CD4-positive, alpha-beta T cell treated with Interleukin-4 for 4 hours (primary cell): ENCODE results near the gene IRAK2.
A peak's percentile ranks its signal among the peaks of the same experiment; 100 is the strongest.
"Not testable (repeated sequence)": the region's sequence is repeated elsewhere in the genome, so short reads cannot be mapped to it uniquely, and the experiment has no call there.

Experiments used
- DNase-seq: peaks from one replicate; pipeline ENCODE4 v3.0.0-alpha.2; 2020

The IRAK2 gene

DNA sequence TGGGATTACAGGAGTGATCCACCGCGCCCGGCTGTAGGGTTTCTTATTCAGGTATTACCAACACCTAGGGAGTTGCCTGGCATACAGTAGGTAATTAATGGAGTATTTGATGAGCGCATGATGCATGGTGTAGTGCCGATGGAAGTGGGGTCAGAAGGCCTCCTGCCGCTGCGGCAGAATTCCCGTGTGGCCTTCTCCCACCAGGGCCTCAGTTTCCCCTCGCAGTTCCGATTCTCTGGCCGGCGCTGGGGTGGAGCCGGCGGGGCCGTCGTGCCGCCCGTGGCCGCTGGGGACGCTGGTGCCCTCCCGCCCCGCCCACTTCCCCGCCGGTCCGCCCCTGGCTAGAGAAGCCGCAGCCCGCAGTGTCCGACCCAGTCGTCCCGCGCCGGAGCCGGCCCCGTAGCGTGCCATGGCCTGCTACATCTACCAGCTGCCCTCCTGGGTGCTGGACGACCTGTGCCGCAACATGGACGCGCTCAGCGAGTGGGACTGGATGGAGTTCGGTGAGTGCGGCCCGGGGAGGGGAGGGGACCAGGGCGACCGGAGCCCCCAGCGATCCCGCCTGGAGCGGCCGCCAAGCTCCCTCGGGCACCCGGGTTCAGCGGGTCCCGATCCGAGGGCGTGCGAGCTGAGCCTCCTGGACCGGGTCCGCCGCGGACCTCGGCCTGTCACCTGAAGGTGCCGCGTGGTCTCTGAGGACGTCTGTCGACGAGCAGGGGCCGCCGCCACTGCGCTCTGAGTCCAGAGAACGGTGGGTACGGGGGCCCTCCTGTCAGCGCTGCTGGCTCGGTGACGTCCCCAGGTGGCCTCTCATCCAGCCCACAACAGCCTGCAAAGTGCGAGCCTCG lies at the start of gene IRAK2:
Gene IRAK2 (plus strand): TSS at position 374 of the 848 bp plus-strand sequence. CDS start 36 bp downstream, at position 410.
- DNase-seq: peak; percentile 27

DNA sequence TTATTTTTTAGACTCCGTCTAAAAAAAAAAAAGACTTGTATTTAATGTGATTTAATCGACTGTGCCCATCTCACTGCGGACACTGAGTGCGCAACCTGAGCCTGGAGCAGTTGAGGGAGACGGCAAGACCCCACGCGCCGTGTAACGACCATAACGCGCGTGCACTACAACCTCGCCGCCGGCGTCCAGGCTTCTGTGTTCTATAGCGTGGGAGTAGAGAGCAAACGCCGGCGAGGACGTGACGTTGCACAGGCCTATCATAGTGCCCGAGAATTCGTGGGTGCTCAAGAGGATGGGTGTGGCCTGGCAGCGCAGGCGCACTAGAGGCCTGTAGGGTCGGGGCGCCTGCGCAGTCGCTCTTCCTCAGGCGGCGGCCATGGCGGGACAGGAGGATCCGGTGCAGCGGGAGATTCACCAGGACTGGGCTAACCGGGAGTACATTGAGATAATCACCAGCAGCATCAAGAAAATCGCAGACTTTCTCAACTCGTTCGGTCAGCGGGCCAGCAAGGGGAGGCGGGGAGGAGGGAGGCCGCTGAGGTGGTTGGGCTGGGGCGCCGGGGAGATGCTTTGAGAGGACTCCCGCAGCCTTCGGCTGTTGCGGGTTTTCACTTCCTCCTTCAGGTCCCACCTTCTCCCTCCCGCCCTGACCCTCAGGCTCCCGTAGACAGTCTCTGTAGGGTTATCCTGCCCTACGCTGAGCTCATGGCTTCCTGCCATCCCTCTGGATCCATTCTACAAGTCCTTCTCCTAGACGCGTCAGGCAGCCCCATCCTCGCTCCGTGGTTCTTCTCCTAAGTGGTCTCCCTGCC lies 49.2 kb upstream of the IRAK2 start, which contains the start of gene BRK1:
Gene BRK1 (plus strand): TSS at position 350 of the 812 bp plus-strand sequence. CDS start 27 bp downstream, at position 377.
- DNase-seq: peak; percentile 94

- DNase-seq: no peak
Measured at GRCh38 chr3:10116138-10116460, 48.6 kb upstream of the IRAK2 start.

DNA sequence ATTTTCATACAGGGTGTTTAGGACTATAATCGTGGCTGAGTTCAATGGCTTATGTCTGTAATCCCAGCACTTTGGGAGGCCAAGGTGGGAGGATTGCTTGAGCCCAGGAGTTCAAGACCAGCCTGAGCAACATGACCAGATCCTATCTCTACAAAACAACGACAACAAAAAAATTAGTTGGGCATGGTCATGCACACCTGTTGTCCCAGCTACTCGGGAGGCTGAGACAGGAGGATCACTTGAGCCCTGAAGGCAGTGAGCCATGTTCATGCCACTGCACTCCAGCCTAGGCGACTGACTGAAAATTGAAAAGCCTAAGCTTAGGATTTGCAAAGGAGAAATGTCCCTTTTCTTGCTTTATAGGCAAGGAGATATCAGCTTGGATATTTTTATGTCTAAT lies 47.8 kb upstream of the IRAK2 start:
- DNase-seq: no peak

- DNase-seq: no peak
Measured at GRCh38 chr3:10119376-10119775, 45.3 kb upstream of the IRAK2 start.

- no peak for DNase-seq
Measured at GRCh38 chr3:10121064-10121463, 43.7 kb upstream of the IRAK2 start.

DNA sequence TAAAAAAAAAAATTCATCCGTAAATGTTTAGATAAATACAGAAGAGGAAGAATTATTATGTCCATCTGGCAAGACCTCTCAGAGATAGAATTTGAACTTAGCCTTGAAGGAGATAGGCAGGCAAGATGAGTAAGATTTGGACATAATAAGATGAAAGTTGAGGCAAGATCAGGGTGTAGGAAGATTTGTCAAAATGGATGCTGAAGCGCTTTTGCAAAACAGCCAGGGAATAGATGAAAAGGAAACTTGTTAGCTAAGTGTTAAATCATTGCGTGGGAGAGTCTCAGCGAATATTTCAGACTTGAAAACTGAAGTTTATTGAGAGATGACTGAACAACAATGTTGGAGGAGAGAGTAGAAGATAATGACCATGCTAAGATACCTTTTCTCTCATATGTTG lies 42.0 kb upstream of the IRAK2 start:
- no peak for DNase-seq

GRCh38 chr3:10135872-10136271 lies 28.8 kb upstream of the IRAK2 start:
- not testable (repeated sequence) for DNase-seq

DNA sequence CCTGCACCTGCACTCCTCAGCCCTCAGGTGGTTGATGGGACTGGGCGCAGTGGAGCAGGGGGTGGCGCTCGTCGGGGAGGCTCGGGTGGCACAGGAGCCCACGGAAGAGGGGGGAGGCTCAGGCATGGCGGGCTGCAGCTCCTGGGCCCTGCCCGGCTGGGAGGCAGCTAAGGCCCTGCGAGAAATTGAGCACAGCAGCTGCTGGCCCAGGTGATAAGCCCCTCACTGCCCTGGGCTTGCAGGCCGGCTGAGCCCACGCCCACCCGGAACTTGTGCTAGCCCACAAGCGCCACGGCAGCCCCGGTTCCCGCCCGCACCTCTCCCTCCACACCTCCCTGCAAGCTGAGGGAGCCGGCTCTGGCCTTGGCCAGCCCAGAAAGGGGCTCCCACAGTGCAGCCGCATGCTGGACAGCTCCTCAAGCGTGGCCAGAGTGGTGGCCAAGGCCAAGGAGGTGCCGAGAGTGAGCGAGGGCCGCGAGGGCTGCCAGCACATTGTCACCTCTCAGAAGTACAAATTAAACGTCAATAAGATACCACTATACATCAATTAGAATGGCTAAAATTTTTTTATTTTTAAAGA lies 28.2 kb upstream of the IRAK2 start:
- no peak for DNase-seq

GRCh38 chr3:10137178-10137577 lies 27.5 kb upstream of the IRAK2 start:
- DNase-seq: no peak

GRCh38 chr3:10140996-10141546 lies 23.6 kb upstream of the IRAK2 start:
- DNase-seq: no peak

GRCh38 chr3:10142707-10143560 lies 21.8 kb upstream of the IRAK2 start:
- DNase-seq: no peak

DNA sequence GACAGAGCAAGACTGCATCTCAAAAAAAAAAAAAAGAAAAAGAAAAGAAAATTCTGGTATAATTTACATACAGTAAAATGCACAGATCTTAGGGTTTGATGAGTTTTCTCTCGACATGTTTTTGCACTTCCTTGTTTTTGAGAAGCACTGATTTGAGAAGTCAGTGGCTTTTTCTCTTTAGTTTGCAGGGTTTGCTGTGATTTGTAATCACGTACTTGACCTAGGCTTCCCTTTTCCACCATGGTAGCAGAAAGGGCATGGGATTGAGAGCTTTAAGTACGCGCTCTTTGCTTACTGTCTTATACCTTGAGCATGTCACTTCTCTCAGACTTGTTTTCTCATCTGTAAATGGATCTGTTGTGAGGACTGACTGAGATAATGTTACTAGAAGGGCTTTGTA lies 19.0 kb upstream of the IRAK2 start:
- DNase-seq: no peak

DNA sequence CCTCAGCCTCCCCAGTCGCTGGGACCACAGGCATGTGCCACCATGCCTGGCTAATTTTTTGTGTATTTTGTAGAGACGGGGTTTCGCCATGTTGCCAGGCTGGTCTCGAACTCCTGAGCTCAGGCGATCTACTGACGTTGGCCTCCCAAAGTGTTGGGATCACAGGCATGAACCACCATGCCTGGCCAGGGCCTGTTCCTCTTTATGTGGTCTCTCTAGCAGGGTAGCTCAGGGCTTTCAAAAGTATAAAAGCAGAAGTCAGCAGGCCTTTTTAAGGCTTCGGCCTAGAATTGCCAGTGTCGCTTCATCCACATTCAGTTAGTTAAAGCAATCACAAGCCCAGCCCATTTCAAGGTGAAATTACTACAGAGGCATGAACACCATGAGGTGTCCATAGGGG lies 15.5 kb upstream of the IRAK2 start:
- no peak for DNase-seq

- no peak for DNase-seq
Measured at GRCh38 chr3:10150987-10151386, 13.7 kb upstream of the IRAK2 start.

DNA sequence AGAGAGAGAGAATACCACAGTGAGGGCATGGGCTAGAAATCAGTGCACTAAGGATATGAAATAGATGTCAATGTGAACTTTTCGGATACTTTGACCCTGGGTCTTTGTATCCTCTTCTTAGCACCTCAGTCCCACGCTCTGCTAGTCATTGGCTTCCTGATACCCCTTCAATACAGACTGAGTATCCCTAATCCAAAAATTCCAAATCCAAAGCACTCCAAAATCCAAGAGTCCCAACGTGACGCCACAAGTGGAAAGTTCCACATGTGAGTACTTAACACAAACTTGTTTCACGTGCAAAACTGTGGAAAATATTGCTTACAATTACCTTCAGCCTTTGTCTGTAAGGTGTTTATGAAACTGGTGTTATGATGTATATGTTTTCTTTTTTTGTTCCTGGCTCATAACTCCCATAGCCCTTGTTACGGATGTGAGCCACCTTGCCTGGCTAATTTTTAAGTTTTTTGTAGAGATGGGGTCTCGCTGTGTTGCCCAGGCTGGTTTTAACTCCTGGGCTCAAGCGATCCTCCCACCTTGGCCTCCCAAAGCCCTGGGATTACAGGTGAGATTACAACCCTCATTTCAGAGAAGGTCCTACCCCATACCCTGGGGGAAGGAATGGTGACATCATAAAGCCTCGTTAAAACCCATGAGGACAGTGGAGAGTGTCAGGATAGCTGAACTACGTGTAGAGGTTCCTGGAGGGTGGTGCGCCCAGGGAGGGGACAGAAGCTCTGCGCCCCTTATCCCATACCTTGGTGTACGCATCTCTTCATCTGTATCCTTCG lies 10.2 kb upstream of the IRAK2 start:
- no peak for DNase-seq

GRCh38 chr3:10155123-10155472 lies 9.6 kb upstream of the IRAK2 start:
- no peak for DNase-seq

GRCh38 chr3:10155658-10156057 lies 9.1 kb upstream of the IRAK2 start:
- no peak for DNase-seq

DNA sequence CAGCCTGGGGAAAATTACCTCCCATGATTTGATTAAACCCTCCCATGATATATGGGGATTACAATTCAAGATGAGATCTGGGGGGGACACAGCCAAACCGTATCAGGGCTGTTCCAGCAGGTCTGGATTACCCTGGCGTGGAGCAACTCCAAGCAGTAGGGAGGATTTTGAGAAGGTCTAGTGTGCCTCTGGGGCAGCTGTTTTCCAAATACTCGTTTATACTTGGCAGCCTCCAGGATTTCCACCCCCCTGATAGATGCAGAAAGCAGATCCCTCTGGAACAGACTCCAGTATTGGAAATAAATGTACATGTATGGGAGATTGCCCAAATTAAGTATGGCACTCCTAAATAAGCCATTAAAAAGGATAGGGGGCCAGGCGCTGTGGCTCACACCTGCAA lies 7.7 kb upstream of the IRAK2 start:
- DNase-seq: no peak

GRCh38 chr3:10158555-10158954 lies 6.2 kb upstream of the IRAK2 start:
- not testable (repeated sequence) for DNase-seq

GRCh38 chr3:10160346-10160745 lies 4.4 kb upstream of the IRAK2 start:
- DNase-seq: no peak

DNA sequence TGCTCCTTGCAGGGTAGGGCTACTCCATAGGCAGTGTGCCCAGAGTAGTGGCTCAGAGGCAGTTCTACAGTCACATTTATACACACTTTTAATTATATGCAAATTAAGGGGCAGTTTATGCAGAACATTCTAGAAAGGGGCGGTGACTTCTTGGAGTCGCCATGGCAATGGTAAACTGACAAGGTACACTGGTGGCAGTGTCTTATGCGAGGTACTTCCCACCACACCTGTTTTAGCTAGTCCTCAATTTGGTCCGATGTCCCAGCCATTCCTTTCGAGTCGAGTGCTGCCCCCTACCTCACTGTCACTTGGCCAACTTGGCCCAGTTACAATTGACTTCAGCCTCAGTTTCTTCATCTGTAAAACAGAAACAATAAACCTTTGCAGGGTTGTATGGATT lies 3.8 kb upstream of the IRAK2 start:
- no peak for DNase-seq
